Activated T-helper 2 cell treated with anti-CD3 and anti-CD28 coated beads, Interferon-gamma antibody, Interleukin-2, Interleukin-4, amounts not matched to agents 10 μg/mL and 5 μg/mL and 100 μg/mL, durations not matched to agents 14 hours and 24 hours and 36 hours (primary cell): Measurements from ENCODE around the gene C1orf35. TPM values are rescaled to one million over a fixed set of nuclear protein-coding genes. Genes with fewer than 3 reads are reported as not detected.

Experiments used
- DNase-seq: peaks from one replicate; pipeline ENCODE4 v3.0.0; 2021; ENCODE audit warnings: low spot score
- H3K27ac Mint-ChIP-seq: one replicate; pipeline ENCODE4 v1.8.0; 2021; ENCODE audit warnings: mixed read lengths
- H3K27me3 Mint-ChIP-seq: one replicate; pipeline ENCODE4 v1.8.0; 2021; ENCODE audit warnings: low read depth, mixed read lengths
- H3K36me3 Mint-ChIP-seq: one replicate; pipeline ENCODE4 v1.8.0; 2021; ENCODE audit warnings: low read depth, mixed read lengths
- H3K4me1 Mint-ChIP-seq: one replicate; pipeline ENCODE4 v1.8.0; 2021; ENCODE audit warnings: low read depth, mixed read lengths
- H3K4me3 Mint-ChIP-seq: one replicate; pipeline ENCODE4 v1.8.0; 2021; ENCODE audit warnings: low read depth, mild to moderate bottlenecking, moderate library complexity, mixed read lengths
- H3K9me3 Mint-ChIP-seq: one replicate; pipeline ENCODE4 v1.8.0; 2021; ENCODE audit warnings: mixed read lengths
- intact Hi-C: fragments of 100-400 bp; cut with micrococcal nuclease; formaldehyde crosslinking; loops from one replicate; pipeline ENCODE4 v1.15.1; 2023
- total RNA-seq: library from RNA; stranded (reverse); gene quantifications from 2 replicates; pipeline ENCODE4 v1.2.3, GENCODE V29; 2022

C1orf35 gene
- 23.9 and 24.5 TPM in 2 replicates for total RNA-seq

DNA sequence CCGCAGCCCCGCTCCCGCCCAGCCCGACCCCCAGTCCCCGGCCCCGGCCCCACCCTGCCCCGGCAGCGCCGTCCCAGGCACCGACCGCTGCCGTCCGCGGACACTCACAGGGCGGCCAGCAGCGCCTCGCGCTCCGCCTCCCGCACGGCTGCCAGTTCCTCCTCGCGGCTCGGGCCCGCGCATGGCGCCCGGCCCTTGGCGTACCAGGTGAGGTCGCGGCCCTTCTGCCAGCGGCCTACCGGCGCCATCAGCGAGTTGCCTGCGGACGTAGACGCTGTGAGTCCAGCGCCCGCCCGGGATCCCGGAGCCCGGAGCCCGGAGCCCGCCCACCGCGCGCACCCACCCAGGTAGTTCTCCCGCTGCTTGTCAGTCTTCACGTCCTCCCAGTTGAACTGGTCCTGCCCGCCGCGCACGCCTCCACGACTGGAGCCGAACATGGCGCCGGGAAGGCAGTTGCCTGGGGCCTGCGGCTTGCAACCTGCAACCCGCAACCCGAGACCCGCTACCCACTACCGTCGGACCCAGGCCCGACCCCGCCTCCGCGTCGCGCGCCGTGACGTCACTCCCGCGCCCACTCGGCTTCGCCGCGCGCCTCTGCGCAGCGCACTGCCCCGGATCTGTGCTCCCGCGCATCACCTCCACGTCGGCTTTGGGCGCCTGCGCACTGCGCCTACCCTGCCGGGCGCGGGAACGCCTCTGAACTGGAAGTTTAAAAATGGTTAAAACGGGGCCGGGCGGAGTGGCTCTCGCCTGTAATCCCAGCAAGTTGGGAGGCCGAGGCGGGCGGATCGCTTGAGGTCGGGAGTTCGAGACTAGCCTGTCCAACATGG, at the start of gene C1orf35:
Gene C1orf35 (minus strand): TSS at position 535 of the 830 bp plus-strand sequence. CDS start 98 bp downstream, at position 437.
- Mint-ChIP-seq H3K27me3 (no peaks in the 10 kb centered on the region), H3K27ac (peak within 1 kb of the TSS; percentile 90), H3K9me3 (no peaks in the 10 kb centered on the region), H3K4me3 (peak within 1 kb of the TSS; percentile 91), H3K36me3 (peaks cover 44% of the 10 kb centered on the region), H3K4me1 (peaks cover 22% of the 10 kb centered on the region)
- intact Hi-C loops, result loop anchor here (1.0 to 10.0 kb wide), 5 partner anchors 21 to 368 kb away; partner anchors contain the start of genes ARF1, GUK1, JMJD4 and SNAP47
- DNase-seq, result peak; percentile 95

DNA sequence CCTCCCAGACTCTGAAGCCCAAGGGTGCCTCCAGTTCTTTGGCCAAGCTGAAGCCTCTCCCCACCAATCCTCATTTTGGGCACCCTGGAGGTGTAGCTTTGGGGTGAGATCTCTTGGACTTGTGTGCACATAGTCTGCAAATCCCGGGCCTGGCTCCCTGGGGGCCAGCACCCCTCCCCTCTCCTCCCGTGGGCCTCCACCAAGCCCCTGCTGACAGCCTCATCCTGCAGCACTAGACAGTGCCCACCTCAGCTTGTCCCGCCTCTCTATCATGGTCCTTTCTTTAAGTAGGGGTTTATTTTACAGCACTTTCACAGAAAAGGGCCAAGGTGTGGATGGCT, 49.8 kb upstream of the C1orf35 start:
- no peak for DNase-seq
- no peak overlapping the region for H3K27ac Mint-ChIP-seq
- no peak overlapping the region for H3K4me3 Mint-ChIP-seq
- no peaks in the 10 kb centered on the region for H3K9me3 Mint-ChIP-seq
- no peaks in the 10 kb centered on the region for H3K27me3 Mint-ChIP-seq
- peaks cover 8% of the 10 kb centered on the region for H3K4me1 Mint-ChIP-seq
- intact Hi-C loops, result no loop called here
- no peaks in the 10 kb centered on the region for H3K36me3 Mint-ChIP-seq

DNA sequence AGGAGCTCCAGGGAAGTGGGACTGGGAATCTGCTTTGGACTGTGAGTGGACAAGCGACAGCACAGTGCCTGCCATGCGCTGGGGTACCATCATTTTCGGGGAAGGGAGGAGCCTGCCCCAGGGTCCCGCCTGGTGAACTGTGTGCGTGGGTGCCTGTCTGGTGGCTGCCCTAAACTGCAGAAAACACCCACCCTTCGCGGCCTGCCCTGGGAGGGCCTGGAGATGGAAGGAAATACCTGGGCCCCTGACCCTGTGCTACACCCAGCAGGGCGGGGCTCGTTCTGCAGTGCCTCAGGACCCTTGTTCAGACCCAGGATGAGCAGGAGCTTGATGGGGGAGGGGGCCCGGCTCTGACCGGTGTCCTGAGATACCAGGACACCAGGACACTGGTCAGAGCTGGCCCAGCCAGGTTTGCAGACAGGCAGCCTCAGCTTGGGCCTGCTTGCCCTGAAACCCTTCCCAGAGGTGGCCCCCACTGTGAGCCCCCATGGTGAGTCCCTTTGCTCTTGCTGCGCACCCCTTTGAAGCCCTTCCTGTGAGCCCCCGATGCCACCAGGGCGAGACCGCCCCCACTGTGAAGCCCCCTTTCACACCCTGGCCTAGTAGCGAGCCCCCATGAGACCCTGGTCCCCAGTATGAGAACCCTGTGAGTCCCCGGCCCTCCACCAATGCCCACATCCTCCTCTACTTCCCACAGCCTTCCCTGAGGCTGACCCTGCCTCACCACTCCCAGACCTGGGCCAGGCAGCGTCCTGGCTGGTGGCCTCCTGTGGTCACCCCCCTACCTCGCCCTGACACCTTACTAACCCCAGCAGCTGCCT, 49.2 kb upstream of the C1orf35 start:
- no peaks in the 10 kb centered on the region for H3K27me3 Mint-ChIP-seq
- DNase-seq, result no peak
- H3K36me3 Mint-ChIP-seq, result no peaks in the 10 kb centered on the region
- H3K27ac Mint-ChIP-seq, result no peak overlapping the region
- no peak overlapping the region for H3K4me3 Mint-ChIP-seq
- H3K9me3 Mint-ChIP-seq, result no peaks in the 10 kb centered on the region
- intact Hi-C loops, result no loop called here
- peaks cover 8% of the 10 kb centered on the region for H3K4me1 Mint-ChIP-seq

DNA sequence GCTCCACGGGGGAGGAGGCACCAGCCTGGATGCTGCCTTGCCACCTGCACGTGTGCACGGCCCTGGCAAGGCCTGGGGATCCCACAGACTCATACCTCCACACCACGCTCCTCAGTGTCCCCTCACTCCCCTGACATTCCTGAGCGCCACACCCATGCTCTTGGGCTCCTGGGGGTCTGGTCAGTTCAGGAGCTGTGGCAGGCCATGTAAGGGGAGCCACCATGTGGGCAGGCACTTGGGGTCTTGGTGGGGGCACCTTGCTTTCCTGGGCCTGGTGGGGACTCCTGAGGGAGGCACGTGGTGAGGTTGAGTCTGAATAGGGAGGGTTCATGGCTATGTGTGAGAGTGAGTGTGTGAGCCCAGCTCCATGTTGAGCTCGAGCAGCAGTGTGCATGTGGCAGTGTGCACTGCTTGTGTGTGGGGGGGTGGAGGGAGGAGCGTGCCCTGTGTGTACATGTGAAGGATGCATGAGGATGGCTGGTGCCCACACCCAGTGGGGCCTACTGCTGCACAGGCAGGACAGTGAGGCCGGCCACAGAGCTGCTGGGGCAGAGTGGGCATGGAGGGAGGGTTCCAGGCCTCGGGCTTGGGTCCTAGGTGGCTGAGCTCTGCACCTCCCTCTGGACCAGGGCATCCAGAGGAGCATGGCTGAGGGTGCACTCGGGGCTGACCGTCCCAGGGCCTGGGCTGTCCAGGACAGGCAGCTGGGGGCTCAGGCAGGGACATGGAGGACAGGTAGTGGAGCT, 48.2 kb upstream of the C1orf35 start:
- Mint-ChIP-seq H3K9me3 (no peaks in the 10 kb centered on the region), H3K4me3 (no peak overlapping the region), H3K4me1 (peaks cover 8% of the 10 kb centered on the region), H3K27ac (no peak overlapping the region), H3K36me3 (no peaks in the 10 kb centered on the region), H3K27me3 (no peaks in the 10 kb centered on the region)
- no peak for DNase-seq
- intact Hi-C loops, result no loop called here

DNA sequence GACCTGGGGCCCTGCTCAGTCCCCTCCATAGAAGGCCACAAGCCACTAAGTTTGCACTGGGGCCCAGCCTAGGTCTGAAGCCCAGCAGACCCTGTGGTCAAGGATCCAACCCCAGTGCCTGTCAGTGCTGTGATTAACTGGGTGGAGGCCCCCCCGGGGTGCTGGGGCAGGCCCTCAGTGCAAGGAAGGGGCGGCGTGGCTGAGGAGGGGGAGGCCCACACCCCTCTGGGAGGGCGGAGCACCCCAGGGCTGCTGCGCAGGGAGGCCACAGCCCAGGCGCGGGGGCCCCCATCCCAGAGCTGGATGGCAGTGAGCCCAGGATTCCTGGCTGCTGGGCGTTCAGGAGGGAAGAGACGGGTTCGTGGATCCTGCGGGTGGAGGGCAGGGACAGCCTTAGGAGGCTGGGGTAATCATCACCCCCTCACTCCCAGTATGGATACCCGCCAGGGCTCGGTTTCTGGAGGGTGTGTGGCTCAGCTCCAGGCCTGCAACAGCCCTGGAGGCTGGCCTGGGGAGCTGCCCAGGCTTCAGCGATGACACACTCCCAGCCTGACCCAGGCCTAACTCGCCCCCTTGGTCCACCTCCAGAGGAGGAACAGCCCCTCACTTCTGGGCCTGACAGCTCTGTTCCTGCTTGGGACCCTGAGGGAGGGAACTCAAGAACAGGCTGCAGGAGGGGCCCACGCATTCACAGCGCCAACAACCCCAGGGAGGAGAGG, 47.5 kb upstream of the C1orf35 start:
- Mint-ChIP-seq H3K9me3 (no peaks in the 10 kb centered on the region), H3K27ac (no peak overlapping the region), H3K27me3 (no peaks in the 10 kb centered on the region), H3K36me3 (peaks cover 2% of the 10 kb centered on the region), H3K4me1 (peaks cover 8% of the 10 kb centered on the region), H3K4me3 (no peak overlapping the region)
- intact Hi-C loops, result no loop called here
- DNase-seq, result no peak

DNA sequence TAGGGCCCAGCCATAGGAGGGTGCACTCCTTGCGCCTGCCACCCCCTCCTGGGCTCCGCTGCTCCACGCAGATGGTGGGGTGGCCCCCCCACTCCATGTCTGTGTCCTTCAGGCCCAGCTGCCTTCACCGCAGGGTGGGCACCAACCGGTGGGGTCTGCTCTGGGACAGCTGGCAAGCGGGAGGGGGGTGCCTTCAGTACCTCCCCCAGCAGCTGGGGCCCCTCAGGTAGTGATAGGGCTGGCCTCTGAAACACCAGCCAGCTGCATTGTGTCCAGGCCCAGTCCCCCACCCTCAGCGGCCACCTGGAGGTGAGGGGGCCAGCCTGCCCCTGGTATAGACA, 47.0 kb upstream of the C1orf35 start:
- H3K36me3 Mint-ChIP-seq, result peaks cover 3% of the 10 kb centered on the region
- DNase-seq, result no peak
- H3K4me3 Mint-ChIP-seq, result no peak overlapping the region
- no peak overlapping the region for H3K27ac Mint-ChIP-seq
- no peaks in the 10 kb centered on the region for H3K9me3 Mint-ChIP-seq
- no peaks in the 10 kb centered on the region for H3K27me3 Mint-ChIP-seq
- H3K4me1 Mint-ChIP-seq, result peaks cover 6% of the 10 kb centered on the region
- intact Hi-C loops, result no loop called here

DNA sequence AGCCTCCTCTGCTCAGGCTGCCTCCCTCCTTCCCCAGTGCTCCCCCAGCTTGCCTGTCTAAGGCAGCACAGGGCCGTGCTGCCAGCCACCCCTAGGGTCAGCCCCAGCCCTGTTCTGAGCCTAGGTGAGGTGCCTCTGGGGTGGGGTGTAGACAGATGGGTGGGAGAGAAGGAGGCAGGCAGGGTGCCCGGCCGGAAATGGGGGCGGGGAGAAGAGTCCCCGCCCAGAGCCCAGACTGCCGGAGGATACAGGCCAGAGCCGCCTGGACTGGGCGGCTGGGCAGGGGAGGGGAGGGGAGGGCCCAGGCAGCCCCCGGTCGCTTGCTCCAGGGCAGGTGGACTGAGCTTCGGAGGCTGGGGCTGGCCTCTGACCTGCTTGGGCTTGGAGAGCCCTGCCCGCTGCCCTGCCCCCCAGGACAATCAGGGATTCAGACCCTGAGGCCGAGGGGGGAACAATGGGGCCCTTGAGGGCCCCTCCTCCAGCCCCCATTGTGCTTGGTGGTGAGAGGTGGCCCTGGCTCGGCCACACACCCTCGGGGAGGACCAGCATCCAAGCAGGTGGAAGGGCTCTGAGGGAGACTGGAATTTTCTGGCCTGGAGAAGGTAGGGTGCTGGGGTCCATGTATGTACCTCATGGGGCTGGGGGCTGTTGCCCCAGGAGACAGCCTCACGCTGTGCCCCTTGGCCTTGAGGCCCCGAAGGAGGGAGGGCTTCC, 46.4 kb upstream of the C1orf35 start, which contains the start of gene GJC2:
Gene GJC2 (plus strand): TSS at position 525 of the 714 bp plus-strand sequence. CDS start 7,829 bp downstream, outside the sequence.
- Mint-ChIP-seq H3K4me1 (peaks cover under 1% of the 10 kb centered on the region), H3K27ac (no peak within 1 kb of the TSS), H3K4me3 (no peak within 1 kb of the TSS), H3K36me3 (peaks cover 3% of the 10 kb centered on the region), H3K9me3 (no peaks in the 10 kb centered on the region), H3K27me3 (no peaks in the 10 kb centered on the region)
- intact Hi-C loops, result no loop called here
- DNase-seq, result no peak

DNA sequence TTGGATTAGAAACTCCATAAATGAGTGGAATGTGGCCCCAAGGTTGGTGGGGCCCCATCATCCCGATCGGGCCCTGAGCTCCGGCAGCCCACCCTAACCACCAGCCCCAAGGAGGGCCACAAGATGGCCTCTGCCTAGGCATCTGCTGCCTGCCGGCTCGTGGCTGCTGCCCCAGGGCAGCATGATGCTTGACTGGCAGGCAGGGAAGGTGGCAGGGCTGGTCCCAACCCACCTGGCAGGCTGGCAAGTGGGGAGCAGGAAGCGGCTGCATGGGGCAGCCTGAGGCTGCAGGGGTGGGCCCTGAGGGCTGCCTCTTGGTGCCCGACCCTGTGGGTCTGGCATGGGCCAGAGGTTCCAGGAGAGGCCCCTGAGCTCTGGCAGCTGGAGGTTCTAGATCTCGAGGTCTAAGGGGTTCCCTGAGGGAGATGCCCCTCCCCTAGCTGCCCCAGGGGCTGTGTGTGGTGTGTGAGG, 45.8 kb upstream of the C1orf35 start:
- no peaks in the 10 kb centered on the region for H3K9me3 Mint-ChIP-seq
- H3K36me3 Mint-ChIP-seq, result peaks cover 6% of the 10 kb centered on the region
- H3K4me1 Mint-ChIP-seq, result peaks cover 1% of the 10 kb centered on the region
- intact Hi-C loops, result no loop called here
- no peak for DNase-seq
- no peaks in the 10 kb centered on the region for H3K27me3 Mint-ChIP-seq
- H3K27ac Mint-ChIP-seq, result no peak overlapping the region
- no peak overlapping the region for H3K4me3 Mint-ChIP-seq

DNA sequence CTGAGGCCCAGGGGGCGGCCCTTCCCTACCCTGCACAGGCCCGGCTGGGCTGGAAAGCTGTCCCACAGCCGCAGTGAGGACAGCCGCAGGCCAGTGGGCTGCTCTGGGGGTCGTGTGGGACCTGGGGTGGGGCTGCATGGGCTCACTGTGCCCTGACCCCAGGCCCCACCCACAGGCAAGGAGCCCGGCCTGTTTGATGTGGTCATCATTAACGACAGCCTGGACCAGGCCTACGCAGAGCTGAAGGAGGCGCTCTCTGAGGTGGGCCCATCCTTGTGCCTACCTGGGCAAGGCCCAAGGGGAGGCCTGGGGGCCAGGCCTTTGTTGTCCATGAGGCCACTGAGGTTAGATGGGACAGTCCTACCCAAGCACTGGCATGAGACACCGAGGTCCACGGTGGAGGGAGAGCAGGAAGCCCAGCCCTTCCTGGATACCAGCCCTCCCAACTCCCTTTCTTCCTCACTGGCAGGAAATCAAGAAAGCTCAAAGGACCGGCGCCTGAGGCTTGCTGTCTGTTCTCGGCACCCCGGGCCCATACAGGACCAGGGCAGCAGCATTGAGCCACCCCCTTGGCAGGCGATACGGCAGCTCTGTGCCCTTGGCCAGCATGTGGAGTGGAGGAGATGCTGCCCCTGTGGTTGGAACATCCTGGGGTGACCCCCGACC, 45.2 kb upstream of the C1orf35 start:
- Mint-ChIP-seq H3K4me3 (no peak overlapping the region), H3K27me3 (no peaks in the 10 kb centered on the region), H3K36me3 (peaks cover 12% of the 10 kb centered on the region), H3K27ac (no peak overlapping the region), H3K9me3 (no peaks in the 10 kb centered on the region), H3K4me1 (peaks cover 8% of the 10 kb centered on the region)
- DNase-seq, result no peak
- intact Hi-C loops, result no loop called here

DNA sequence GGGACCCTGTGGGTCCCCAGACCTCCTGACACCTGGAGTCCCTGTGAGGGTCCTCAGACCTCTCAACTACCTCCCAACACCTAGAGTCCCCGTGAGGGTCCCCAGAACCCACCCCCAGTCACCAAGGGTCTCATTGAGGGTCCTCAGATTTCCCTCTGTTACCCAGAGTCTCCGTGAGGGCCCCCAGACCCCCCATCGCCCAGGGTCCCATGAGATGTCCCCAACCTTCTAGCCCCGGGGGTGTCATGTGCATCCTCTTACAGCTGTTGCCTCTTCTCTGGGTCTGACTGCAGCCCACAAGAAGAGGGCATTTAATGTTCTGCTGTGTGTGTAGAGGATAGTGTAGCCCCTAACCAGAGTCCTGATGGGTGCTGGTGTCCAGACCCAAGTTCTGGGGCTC, 44.6 kb upstream of the C1orf35 start:
- Mint-ChIP-seq H3K4me1 (peaks cover 11% of the 10 kb centered on the region), H3K27me3 (no peaks in the 10 kb centered on the region), H3K4me3 (no peak overlapping the region), H3K27ac (no peak overlapping the region), H3K36me3 (peaks cover 18% of the 10 kb centered on the region), H3K9me3 (no peaks in the 10 kb centered on the region)
- intact Hi-C loops, result no loop called here
- no peak for DNase-seq

DNA sequence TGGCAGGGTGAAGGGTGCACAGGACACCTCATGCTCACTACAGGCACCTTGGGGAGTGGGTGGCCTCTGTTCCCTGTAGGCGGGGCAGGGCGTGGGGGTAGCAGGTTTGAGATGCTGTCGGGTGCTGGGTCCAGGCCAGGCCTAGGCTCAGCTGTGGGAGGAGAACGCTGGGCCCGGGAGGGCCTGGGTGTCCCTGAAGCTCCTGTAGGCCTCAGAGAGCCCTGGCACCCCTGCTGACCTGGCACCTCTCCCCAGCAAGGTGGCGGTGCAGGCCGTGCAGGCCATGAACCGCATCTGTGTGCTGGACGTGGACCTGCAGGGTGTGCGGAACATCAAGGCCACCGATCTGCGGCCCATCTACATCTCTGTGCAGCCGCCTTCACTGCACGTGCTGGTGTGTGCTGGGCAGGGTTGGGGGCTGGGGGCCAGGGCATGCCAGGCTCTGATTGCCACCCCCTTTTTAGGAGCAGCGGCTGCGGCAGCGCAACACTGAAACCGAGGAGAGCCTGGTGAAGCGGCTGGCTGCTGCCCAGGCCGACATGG, 44.1 kb upstream of the C1orf35 start:
- no peaks in the 10 kb centered on the region for H3K27me3 Mint-ChIP-seq

More for the DNA sequence above, 44.1 kb upstream of the C1orf35 start:
- Mint-ChIP-seq H3K4me3 (no peak overlapping the region), H3K9me3 (no peaks in the 10 kb centered on the region), H3K4me1 (peaks cover 14% of the 10 kb centered on the region), H3K27ac (no peak overlapping the region), H3K36me3 (peaks cover 21% of the 10 kb centered on the region)
- DNase-seq, result no peak
- intact Hi-C loops, result no loop called here
